H1 (cell line): ENCODE data around the gene AMPH. TPM values are rescaled to one million over a fixed set of nuclear protein-coding genes. Genes with fewer than 3 reads are reported as not detected.

Experiments used
- KDM1A ChIP-seq: fragments of 200-600, 300-600 bp; sonication (generic); IDR thresholded peaks from 2 replicates; pipeline ENCODE4 v1.7.1; 2016; ENCODE audit warnings: mild to moderate bottlenecking, low read length, borderline replicate concordance
- RAD21 ChIP-seq, 2 experiments: IDR thresholded peaks in 1 of 2; conservative IDR thresholded peaks in 1 of 2; 2 replicates each; pipeline ENCODE4 v1.6.1; 2011; ENCODE audit warnings: low read depth in 2 of 2, low read length in 2 of 2, improper control_type of control experiment in 1 of 2, inconsistent platforms in 1 of 2, mild to moderate bottlenecking in 1 of 2, moderate library complexity in 1 of 2
- SIRT6 ChIP-seq: IDR thresholded peaks from one replicate; pipeline ENCODE4 v1.7.1; 2012; ENCODE audit warnings: low read length, inconsistent platforms
- SP1 ChIP-seq: IDR thresholded peaks from 2 replicates; pipeline ENCODE4 v1.6.1; 2011; ENCODE audit warnings: low read depth, low read length
- YY1 ChIP-seq: IDR thresholded peaks from 2 replicates; pipeline ENCODE4 v1.6.1; 2011; ENCODE audit warnings: low read depth, mild to moderate bottlenecking, low read length
- polyA plus RNA-seq, 7 experiments: library from polyadenylated mRNA; depleted of rRNA in 3 of 7; stranded (reverse) in 5 of 7; unstranded in 2 of 7; fragments of >200 nt in 5 of 7; fragments of 200-250 nt in 2 of 7; gene quantifications; 1 replicate in 5 of 7; 2 replicates in 1 of 7; 4 replicates in 1 of 7; pipeline versions ENCODE4 v1.2.1 to v1.2.3, GENCODE V29; 2011 to 2013; ENCODE audit warnings: missing spikeins in 2 of 7, mixed read lengths in 2 of 7
- total RNA-seq: library from RNA; stranded (reverse); fragmentation: NEBNext Ultra II Directional; extraction: Animal tissue kit (Norgen Biotek cat#: 25700); gene quantifications from 2 replicates; pipeline ENCODE4 v1.2.1, GENCODE V29; 2021
- TF ChIP-seq, protein P1 (sequence below): fragments of 300-600 bp; sonication (generic); IDR thresholded peaks from 2 replicates; pipeline ENCODE4 v1.7.1; 2012; ENCODE audit warnings: low read length, moderate library complexity, mild to moderate bottlenecking, inconsistent platforms; ENCODE audit not compliant: insufficient replicate concordance

The AMPH gene
- total and polyA plus RNA-seq, 2 of the 8 experiments (the other 6 are each of a cell fraction or from before 2014, with no cell fraction given): 7.3 to 12.2 TPM

GRCh38 chr7:38660427-38661099 is 29.4 kb upstream of the AMPH start (continued):
- TF ChIP-seq, protein P1, sequence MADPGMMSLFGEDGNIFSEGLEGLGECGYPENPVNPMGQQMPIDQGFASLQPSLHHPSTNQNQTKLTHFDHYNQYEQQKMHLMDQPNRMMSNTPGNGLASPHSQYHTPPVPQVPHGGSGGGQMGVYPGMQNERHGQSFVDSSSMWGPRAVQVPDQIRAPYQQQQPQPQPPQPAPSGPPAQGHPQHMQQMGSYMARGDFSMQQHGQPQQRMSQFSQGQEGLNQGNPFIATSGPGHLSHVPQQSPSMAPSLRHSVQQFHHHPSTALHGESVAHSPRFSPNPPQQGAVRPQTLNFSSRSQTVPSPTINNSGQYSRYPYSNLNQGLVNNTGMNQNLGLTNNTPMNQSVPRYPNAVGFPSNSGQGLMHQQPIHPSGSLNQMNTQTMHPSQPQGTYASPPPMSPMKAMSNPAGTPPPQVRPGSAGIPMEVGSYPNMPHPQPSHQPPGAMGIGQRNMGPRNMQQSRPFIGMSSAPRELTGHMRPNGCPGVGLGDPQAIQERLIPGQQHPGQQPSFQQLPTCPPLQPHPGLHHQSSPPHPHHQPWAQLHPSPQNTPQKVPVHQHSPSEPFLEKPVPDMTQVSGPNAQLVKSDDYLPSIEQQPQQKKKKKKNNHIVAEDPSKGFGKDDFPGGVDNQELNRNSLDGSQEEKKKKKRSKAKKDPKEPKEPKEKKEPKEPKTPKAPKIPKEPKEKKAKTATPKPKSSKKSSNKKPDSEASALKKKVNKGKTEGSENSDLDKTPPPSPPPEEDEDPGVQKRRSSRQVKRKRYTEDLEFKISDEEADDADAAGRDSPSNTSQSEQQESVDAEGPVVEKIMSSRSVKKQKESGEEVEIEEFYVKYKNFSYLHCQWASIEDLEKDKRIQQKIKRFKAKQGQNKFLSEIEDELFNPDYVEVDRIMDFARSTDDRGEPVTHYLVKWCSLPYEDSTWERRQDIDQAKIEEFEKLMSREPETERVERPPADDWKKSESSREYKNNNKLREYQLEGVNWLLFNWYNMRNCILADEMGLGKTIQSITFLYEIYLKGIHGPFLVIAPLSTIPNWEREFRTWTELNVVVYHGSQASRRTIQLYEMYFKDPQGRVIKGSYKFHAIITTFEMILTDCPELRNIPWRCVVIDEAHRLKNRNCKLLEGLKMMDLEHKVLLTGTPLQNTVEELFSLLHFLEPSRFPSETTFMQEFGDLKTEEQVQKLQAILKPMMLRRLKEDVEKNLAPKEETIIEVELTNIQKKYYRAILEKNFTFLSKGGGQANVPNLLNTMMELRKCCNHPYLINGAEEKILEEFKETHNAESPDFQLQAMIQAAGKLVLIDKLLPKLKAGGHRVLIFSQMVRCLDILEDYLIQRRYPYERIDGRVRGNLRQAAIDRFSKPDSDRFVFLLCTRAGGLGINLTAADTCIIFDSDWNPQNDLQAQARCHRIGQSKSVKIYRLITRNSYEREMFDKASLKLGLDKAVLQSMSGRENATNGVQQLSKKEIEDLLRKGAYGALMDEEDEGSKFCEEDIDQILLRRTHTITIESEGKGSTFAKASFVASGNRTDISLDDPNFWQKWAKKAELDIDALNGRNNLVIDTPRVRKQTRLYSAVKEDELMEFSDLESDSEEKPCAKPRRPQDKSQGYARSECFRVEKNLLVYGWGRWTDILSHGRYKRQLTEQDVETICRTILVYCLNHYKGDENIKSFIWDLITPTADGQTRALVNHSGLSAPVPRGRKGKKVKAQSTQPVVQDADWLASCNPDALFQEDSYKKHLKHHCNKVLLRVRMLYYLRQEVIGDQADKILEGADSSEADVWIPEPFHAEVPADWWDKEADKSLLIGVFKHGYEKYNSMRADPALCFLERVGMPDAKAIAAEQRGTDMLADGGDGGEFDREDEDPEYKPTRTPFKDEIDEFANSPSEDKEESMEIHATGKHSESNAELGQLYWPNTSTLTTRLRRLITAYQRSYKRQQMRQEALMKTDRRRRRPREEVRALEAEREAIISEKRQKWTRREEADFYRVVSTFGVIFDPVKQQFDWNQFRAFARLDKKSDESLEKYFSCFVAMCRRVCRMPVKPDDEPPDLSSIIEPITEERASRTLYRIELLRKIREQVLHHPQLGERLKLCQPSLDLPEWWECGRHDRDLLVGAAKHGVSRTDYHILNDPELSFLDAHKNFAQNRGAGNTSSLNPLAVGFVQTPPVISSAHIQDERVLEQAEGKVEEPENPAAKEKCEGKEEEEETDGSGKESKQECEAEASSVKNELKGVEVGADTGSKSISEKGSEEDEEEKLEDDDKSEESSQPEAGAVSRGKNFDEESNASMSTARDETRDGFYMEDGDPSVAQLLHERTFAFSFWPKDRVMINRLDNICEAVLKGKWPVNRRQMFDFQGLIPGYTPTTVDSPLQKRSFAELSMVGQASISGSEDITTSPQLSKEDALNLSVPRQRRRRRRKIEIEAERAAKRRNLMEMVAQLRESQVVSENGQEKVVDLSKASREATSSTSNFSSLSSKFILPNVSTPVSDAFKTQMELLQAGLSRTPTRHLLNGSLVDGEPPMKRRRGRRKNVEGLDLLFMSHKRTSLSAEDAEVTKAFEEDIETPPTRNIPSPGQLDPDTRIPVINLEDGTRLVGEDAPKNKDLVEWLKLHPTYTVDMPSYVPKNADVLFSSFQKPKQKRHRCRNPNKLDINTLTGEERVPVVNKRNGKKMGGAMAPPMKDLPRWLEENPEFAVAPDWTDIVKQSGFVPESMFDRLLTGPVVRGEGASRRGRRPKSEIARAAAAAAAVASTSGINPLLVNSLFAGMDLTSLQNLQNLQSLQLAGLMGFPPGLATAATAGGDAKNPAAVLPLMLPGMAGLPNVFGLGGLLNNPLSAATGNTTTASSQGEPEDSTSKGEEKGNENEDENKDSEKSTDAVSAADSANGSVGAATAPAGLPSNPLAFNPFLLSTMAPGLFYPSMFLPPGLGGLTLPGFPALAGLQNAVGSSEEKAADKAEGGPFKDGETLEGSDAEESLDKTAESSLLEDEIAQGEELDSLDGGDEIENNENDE: no peak
- TF ChIP-seq YY1: 0 out of 2 replicates have a peak, but pooled peaks have one; percentile 51
- no peak for TF ChIP-seq SIRT6
- TF ChIP-seq KDM1A: peak; percentile 77; the same call in 1 of the 2 replicates
- TF ChIP-seq SP1: no peak
- TF ChIP-seq RAD21 (IDR thresholded peaks at IDR 0.05 in 1 of 2, conservative IDR thresholded peaks at IDR 0.05 in 1 of 2; ENCODE audit: low read depth in 2 of 2, low read length in 2 of 2): peak; percentile 83 to 93
- TF ChIP-seq, all 59 proteins: peak for 5
